Hippocampal formation (tissue), 2 donors: ENCODE data around the gene TACR2.

Experiments
- DNase-seq, 2 donors: peaks; one replicate each; lab custom pipeline; 2025; lab: John Stamatoyannopoulos, UW

The TACR2 gene

GRCh38 chr10:69372126-69372980 lies 44.4 kb downstream of the TACR2 start:
- no peak for DNase-seq

- DNase-seq: no peak
These were observed 49.2 kb downstream of the TACR2 start for GRCh38 chr10:69367469-69367868.

GRCh38 chr10:69366738-69367137 lies 50.0 kb downstream of the TACR2 start:
- no peak for DNase-seq

- no peak for DNase-seq
These were observed 52.3 kb downstream of the TACR2 start for GRCh38 chr10:69364232-69364940.

GRCh38 chr10:69363666-69364065 lies 53.1 kb downstream of the TACR2 start:
- DNase-seq: no peak

GRCh38 chr10:69362471-69362954 lies 54.2 kb downstream of the TACR2 start:
- no peak for DNase-seq

GRCh38 chr10:69361303-69361614 lies 55.5 kb downstream of the TACR2 start:
- DNase-seq: no peak

GRCh38 chr10:69360485-69361302 lies 56.0 kb downstream of the TACR2 start:
- DNase-seq: no peak

GRCh38 chr10:69359594-69359993 lies 57.1 kb downstream of the TACR2 start:
- no peak for DNase-seq

- no peak for DNase-seq
These were observed 57.6 kb downstream of the TACR2 start for GRCh38 chr10:69359148-69359547.

GRCh38 chr10:69358148-69358795 lies 58.4 kb downstream of the TACR2 start:
- no peak for DNase-seq

GRCh38 chr10:69356187-69356586 lies 60.5 kb downstream of the TACR2 start:
- DNase-seq: no peak

- DNase-seq: no peak
These were observed 62.6 kb downstream of the TACR2 start for GRCh38 chr10:69353977-69354635.
